K562 (cell line): Measurements from ENCODE around the gene GPN3. TPM values are rescaled to one million over a fixed set of nuclear protein-coding genes. Genes with fewer than 3 reads are reported as not detected.

Source experiments
- CBFB ChIP-seq: sonication (generic); formaldehyde crosslinking; IDR thresholded peaks from 2 replicates; pipeline ENCODE4 v1.4.0; 2020; ENCODE audit warnings: mild to moderate bottlenecking, missing genetic modification reagents
- CREB1 ChIP-seq, 2 experiments: sonication (generic) in 1 of 2; formaldehyde crosslinking in 1 of 2; IDR thresholded peaks; 2 replicates each; pipeline versions ENCODE4 v1.6.1 to v1.8.0; 2012 to 2022; ENCODE audit warnings: inconsistent platforms in 1 of 2, mild to moderate bottlenecking in 1 of 2, missing genetic modification reagents in 1 of 2, moderate library complexity in 1 of 2
- NONO ChIP-seq, 2 experiments: fragments of 200-400 bp in 1 of 2; fragments of 450-650 bp in 1 of 2; formaldehyde crosslinking in 1 of 2; IDR thresholded peaks; 2 replicates each; pipeline ENCODE4 v1.6.1; 2017; ENCODE audit warnings: low read depth in 2 of 2, mild to moderate bottlenecking in 2 of 2, moderate library complexity in 2 of 2, low read length in 1 of 2
- PHB2 ChIP-seq: fragments of 450-650 bp; IDR thresholded peaks from 2 replicates; pipeline ENCODE4 v1.6.1; 2017; ENCODE audit warnings: low read depth
- SIRT6 ChIP-seq: IDR thresholded peaks from one replicate; pipeline ENCODE4 v1.6.1; 2012; ENCODE audit warnings: low read depth, mild to moderate bottlenecking, control low read depth, inconsistent platforms, low read length, moderate library complexity
- SIX5 ChIP-seq, 2 experiments: IDR thresholded peaks; 2 replicates each; pipeline ENCODE4 v1.6.1; 2011; ENCODE audit warnings: low read length in 2 of 2, borderline replicate concordance in 1 of 2, low read depth in 1 of 2, mild to moderate bottlenecking in 1 of 2, moderate library complexity in 1 of 2; ENCODE audit not compliant: insufficient read depth in 1 of 2
- ZNF507 ChIP-seq: conservative IDR thresholded peaks from 2 replicates; pipeline ENCODE4 v1.6.1; 2017; ENCODE audit warnings: missing genetic modification characterization, missing compliant biosample characterization
- polyA plus RNA-seq, 8 experiments: library from polyadenylated mRNA; depleted of rRNA in 4 of 8; stranded (reverse) in 5 of 8; unstranded in 3 of 8; fragments of >200 nt; fragmentation: Nextera tagmentation in 2 of 8; fragmentation: Illumina TruSeq in 1 of 8; extraction: Ambion mirVana in 2 of 8; extraction: Trizol in 1 of 8; gene quantifications; 2 replicates each; pipeline versions ENCODE4 v1.2.1 to v1.2.3, GENCODE V29; 2011 to 2014; ENCODE audit warnings: inconsistent platforms in 1 of 8, missing spikeins in 1 of 8
- total RNA-seq, 7 experiments: library from RNA; depleted of rRNA in 6 of 7; stranded (reverse); fragments of >200 nt in 6 of 7; fragmentation: Illumina TruSeq in 2 of 7; extraction: Trizol in 2 of 7; gene quantifications; 2 replicates each; pipeline versions ENCODE4 v1.2.1 to v1.2.3, GENCODE V29; 2011 to 2021; ENCODE audit warnings: low replicate concordance in 1 of 7
- TF ChIP-seq, protein P1 (sequence below): fragments of 450-650 bp; IDR thresholded peaks from 2 replicates; pipeline ENCODE4 v1.6.1; 2016; ENCODE audit warnings: mild to moderate bottlenecking, moderate library complexity
- TF ChIP-seq, protein P2 (sequence below): sonication (generic); formaldehyde crosslinking; IDR thresholded peaks from 2 replicates; pipeline ENCODE4 v1.8.0; 2022; ENCODE audit warnings: mild to moderate bottlenecking, missing genetic modification reagents
- TF ChIP-seq, protein P3 (sequence below): fragments of 250-450 bp; sonication (Bioruptor Pico); IDR thresholded peaks from 2 replicates; pipeline ENCODE4 v1.8.0; 2021; ENCODE audit warnings: moderate library complexity, mild to moderate bottlenecking, inconsistent platforms
- TF ChIP-seq, protein P4 (sequence below): fragments of 450-650 bp; IDR thresholded peaks from one replicate; pipeline ENCODE4 v1.6.1; 2018; ENCODE audit warnings: mild to moderate bottlenecking, moderate library complexity; ENCODE audit not compliant: partially characterized antibody

GPN3 gene
- total and polyA plus RNA-seq, 9 of the 15 experiments (the other 6 are each of a cell fraction or from before 2014, with no cell fraction given) = 35.8 to 123 (median 64.2) TPM

DNA sequence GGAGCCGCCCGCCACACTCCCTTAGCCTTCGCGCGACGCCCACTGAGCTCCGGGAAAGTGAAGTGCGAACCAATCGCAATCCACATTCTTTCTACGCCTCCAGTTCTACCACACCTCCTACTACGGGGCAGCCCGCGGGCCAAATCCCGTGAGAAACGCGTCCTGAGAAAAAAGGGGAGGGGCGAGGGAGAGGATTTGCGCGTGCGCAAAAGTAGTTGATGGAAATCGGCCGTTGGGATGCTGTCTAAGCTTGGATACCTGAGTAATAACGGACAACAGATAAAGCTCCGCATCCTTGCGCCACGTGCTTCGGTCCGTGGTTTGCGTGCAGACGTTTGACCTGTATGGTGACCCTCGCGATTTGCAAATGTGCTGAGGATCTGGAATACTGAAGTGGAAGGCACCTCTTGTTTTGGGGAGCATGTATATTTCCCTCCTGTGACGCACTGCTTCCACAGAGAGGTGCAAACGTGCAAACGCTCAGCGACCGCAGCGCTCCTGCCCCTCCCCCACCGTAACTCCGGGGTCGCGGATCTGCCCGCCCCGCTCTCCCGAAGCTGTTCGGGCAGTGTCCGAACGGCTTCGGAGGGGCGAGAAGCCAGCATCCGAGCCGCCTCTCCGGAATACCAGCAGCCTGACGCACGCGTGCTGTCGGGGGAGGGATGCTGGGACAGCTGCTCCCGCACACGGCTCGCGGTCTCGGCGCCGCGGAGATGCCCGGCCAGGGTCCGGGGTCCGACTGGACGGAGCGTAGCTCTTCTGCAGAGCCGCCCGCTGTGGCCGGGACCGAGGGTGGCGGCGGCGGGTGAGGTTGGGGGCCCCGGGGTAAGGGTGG is at the start of gene GPN3, which contains the start of gene FAM216A (continued):
- TF ChIP-seq, protein P1, sequence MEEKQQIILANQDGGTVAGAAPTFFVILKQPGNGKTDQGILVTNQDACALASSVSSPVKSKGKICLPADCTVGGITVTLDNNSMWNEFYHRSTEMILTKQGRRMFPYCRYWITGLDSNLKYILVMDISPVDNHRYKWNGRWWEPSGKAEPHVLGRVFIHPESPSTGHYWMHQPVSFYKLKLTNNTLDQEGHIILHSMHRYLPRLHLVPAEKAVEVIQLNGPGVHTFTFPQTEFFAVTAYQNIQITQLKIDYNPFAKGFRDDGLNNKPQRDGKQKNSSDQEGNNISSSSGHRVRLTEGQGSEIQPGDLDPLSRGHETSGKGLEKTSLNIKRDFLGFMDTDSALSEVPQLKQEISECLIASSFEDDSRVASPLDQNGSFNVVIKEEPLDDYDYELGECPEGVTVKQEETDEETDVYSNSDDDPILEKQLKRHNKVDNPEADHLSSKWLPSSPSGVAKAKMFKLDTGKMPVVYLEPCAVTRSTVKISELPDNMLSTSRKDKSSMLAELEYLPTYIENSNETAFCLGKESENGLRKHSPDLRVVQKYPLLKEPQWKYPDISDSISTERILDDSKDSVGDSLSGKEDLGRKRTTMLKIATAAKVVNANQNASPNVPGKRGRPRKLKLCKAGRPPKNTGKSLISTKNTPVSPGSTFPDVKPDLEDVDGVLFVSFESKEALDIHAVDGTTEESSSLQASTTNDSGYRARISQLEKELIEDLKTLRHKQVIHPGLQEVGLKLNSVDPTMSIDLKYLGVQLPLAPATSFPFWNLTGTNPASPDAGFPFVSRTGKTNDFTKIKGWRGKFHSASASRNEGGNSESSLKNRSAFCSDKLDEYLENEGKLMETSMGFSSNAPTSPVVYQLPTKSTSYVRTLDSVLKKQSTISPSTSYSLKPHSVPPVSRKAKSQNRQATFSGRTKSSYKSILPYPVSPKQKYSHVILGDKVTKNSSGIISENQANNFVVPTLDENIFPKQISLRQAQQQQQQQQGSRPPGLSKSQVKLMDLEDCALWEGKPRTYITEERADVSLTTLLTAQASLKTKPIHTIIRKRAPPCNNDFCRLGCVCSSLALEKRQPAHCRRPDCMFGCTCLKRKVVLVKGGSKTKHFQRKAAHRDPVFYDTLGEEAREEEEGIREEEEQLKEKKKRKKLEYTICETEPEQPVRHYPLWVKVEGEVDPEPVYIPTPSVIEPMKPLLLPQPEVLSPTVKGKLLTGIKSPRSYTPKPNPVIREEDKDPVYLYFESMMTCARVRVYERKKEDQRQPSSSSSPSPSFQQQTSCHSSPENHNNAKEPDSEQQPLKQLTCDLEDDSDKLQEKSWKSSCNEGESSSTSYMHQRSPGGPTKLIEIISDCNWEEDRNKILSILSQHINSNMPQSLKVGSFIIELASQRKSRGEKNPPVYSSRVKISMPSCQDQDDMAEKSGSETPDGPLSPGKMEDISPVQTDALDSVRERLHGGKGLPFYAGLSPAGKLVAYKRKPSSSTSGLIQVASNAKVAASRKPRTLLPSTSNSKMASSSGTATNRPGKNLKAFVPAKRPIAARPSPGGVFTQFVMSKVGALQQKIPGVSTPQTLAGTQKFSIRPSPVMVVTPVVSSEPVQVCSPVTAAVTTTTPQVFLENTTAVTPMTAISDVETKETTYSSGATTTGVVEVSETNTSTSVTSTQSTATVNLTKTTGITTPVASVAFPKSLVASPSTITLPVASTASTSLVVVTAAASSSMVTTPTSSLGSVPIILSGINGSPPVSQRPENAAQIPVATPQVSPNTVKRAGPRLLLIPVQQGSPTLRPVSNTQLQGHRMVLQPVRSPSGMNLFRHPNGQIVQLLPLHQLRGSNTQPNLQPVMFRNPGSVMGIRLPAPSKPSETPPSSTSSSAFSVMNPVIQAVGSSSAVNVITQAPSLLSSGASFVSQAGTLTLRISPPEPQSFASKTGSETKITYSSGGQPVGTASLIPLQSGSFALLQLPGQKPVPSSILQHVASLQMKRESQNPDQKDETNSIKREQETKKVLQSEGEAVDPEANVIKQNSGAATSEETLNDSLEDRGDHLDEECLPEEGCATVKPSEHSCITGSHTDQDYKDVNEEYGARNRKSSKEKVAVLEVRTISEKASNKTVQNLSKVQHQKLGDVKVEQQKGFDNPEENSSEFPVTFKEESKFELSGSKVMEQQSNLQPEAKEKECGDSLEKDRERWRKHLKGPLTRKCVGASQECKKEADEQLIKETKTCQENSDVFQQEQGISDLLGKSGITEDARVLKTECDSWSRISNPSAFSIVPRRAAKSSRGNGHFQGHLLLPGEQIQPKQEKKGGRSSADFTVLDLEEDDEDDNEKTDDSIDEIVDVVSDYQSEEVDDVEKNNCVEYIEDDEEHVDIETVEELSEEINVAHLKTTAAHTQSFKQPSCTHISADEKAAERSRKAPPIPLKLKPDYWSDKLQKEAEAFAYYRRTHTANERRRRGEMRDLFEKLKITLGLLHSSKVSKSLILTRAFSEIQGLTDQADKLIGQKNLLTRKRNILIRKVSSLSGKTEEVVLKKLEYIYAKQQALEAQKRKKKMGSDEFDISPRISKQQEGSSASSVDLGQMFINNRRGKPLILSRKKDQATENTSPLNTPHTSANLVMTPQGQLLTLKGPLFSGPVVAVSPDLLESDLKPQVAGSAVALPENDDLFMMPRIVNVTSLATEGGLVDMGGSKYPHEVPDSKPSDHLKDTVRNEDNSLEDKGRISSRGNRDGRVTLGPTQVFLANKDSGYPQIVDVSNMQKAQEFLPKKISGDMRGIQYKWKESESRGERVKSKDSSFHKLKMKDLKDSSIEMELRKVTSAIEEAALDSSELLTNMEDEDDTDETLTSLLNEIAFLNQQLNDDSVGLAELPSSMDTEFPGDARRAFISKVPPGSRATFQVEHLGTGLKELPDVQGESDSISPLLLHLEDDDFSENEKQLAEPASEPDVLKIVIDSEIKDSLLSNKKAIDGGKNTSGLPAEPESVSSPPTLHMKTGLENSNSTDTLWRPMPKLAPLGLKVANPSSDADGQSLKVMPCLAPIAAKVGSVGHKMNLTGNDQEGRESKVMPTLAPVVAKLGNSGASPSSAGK = no peak; the same call in 1 of the 2 replicates
- TF ChIP-seq SIRT6 (no peak), ZNF507 (tag) (no peak), PHB2 (no peak), CREB1 (IDR thresholded peaks at IDR 0.05) (peak; percentile 54), CREB1 (CRISPR knock-in tag; IDR thresholded peaks at IDR 0.05) (peak; percentile 66; the same call in 1 of the 2 replicates), SIX5 (IDR thresholded peaks at IDR 0.05; ENCODE audit: borderline replicate concordance in 1 of 2, insufficient read depth in 1 of 2, low read depth in 1 of 2, low read length in 2 of 2) (no peak), NONO (IDR thresholded peaks at IDR 0.05; ENCODE audit: low read depth in 2 of 2, low read length in 1 of 2) (peak; percentile 2 to 73; a peak in 1 of 4 replicates), CBFB (CRISPR knock-in tag) (peak; percentile 77; the same call in 1 of the 2 replicates)
- TF ChIP-seq, protein P2, sequence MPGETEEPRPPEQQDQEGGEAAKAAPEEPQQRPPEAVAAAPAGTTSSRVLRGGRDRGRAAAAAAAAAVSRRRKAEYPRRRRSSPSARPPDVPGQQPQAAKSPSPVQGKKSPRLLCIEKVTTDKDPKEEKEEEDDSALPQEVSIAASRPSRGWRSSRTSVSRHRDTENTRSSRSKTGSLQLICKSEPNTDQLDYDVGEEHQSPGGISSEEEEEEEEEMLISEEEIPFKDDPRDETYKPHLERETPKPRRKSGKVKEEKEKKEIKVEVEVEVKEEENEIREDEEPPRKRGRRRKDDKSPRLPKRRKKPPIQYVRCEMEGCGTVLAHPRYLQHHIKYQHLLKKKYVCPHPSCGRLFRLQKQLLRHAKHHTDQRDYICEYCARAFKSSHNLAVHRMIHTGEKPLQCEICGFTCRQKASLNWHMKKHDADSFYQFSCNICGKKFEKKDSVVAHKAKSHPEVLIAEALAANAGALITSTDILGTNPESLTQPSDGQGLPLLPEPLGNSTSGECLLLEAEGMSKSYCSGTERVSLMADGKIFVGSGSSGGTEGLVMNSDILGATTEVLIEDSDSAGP = no peak
- TF ChIP-seq, protein P3, sequence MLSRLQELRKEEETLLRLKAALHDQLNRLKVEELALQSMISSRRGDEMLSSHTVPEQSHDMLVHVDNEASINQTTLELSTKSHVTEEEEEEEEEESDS (CRISPR knock-in tag) = no peak
- TF ChIP-seq, protein P4, sequence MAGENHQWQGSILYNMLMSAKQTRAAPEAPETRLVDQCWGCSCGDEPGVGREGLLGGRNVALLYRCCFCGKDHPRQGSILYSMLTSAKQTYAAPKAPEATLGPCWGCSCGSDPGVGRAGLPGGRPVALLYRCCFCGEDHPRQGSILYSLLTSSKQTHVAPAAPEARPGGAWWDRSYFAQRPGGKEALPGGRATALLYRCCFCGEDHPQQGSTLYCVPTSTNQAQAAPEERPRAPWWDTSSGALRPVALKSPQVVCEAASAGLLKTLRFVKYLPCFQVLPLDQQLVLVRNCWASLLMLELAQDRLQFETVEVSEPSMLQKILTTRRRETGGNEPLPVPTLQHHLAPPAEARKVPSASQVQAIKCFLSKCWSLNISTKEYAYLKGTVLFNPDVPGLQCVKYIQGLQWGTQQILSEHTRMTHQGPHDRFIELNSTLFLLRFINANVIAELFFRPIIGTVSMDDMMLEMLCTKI = no peak
